ENCODE measurements around the gene FGGY. TPM values are rescaled to one million over a fixed set of nuclear protein-coding genes. Genes with fewer than 3 reads are reported as not detected.

The FGGY gene
- total and polyA plus RNA-seq, 4 donors: 16.0 to 67.0 (median 43.4) TPM

- Histone ChIP-seq H3K4me3 (ENCODE audit: low read depth in 1 of 3, low read length in 3 of 3) (no peak overlapping the region), H3K27me3 (ENCODE audit: control insufficient read depth in 4 of 4, insufficient read depth in 4 of 4, low read length in 3 of 4) (no peaks in the 10 kb centered on the region), H3K36me3 (ENCODE audit: control insufficient read depth in 4 of 4, insufficient read depth in 3 of 4, low read depth in 1 of 4, low read length in 3 of 4) (peaks cover 0 to 11% (median 1%) of the 10 kb centered on the region in 4 donors), H3K9ac (ENCODE audit: low read depth in 1 of 2, low read length in 2 of 2) (no peak overlapping the region), H3K27ac (ENCODE audit: low read depth in 1 of 2, low read length in 2 of 2) (no peak overlapping the region), H3K9me3 (ENCODE audit: control insufficient read depth in 4 of 4, low read length in 3 of 4) (no peaks in the 10 kb centered on the region), H3K4me1 (ENCODE audit: control insufficient read depth in 4 of 4, insufficient read depth in 4 of 4, low read length in 3 of 4) (no peaks in the 10 kb centered on the region)
- TF ChIP-seq REST (IDR thresholded peaks at IDR 0.05) (no peak), HNF4A (conservative IDR thresholded peaks at IDR 0.05) (no peak), YY1 (IDR thresholded peaks at IDR 0.05) (no peak), ZBTB33 (IDR thresholded peaks at IDR 0.05) (no peak), TAF1 (conservative IDR thresholded peaks at IDR 0.05) (no peak), FOXA2 (IDR thresholded peaks at IDR 0.05) (no peak), CTCF (IDR thresholded peaks at IDR 0.05; ENCODE audit: low read depth, low read length, missing input control) (no peak), ATF3 (IDR thresholded peaks at IDR 0.05) (no peak)
- WGBS: 81% methylated on average over 5 of the region's 5 CpGs
- DNase-seq (ENCODE audit: low spot score): no peak
Observed at GRCh38 chr1:59354709-59355337, 57.9 kb downstream of the FGGY start.

GRCh38 chr1:59355361-59355760 is 58.5 kb downstream of the FGGY start:
- Histone ChIP-seq H3K4me3 (ENCODE audit: low read depth in 1 of 3, low read length in 3 of 3) (no peak overlapping the region), H3K27me3 (ENCODE audit: control insufficient read depth in 4 of 4, insufficient read depth in 4 of 4, low read length in 3 of 4) (no peaks in the 10 kb centered on the region), H3K4me1 (ENCODE audit: control insufficient read depth in 4 of 4, insufficient read depth in 4 of 4, low read length in 3 of 4) (no peaks in the 10 kb centered on the region), H3K27ac (ENCODE audit: low read depth in 1 of 2, low read length in 2 of 2) (no peak overlapping the region), H3K36me3 (ENCODE audit: control insufficient read depth in 4 of 4, insufficient read depth in 3 of 4, low read depth in 1 of 4, low read length in 3 of 4) (peaks cover 0 to 7% (median 1%) of the 10 kb centered on the region in 4 donors), H3K9ac (ENCODE audit: low read depth in 1 of 2, low read length in 2 of 2) (no peak overlapping the region), H3K9me3 (ENCODE audit: control insufficient read depth in 4 of 4, low read length in 3 of 4) (no peaks in the 10 kb centered on the region)
- no peak for TF ChIP-seq FOXA2 (IDR thresholded peaks at IDR 0.05)
- no peak for TF ChIP-seq CTCF (IDR thresholded peaks at IDR 0.05; ENCODE audit: low read depth, low read length, missing input control)
- TF ChIP-seq ATF3 (IDR thresholded peaks at IDR 0.05): no peak
- TF ChIP-seq GABPA (IDR thresholded peaks at IDR 0.05 in 1 of 2, conservative IDR thresholded peaks at IDR 0.05 in 1 of 2): no peak
- TF ChIP-seq EGR1 (IDR thresholded peaks at IDR 0.05; ENCODE audit: low read depth in 2 of 2): no peak
- no peak for TF ChIP-seq SP1 (IDR thresholded peaks at IDR 0.05)
- no peak for TF ChIP-seq NR2F2 (IDR thresholded peaks at IDR 0.05)
- TF ChIP-seq RAD21 (IDR thresholded peaks at IDR 0.05): no peak
- TF ChIP-seq FOXA1 (IDR thresholded peaks at IDR 0.05): no peak
- no peak for TF ChIP-seq MAX (IDR thresholded peaks at IDR 0.05)
- TF ChIP-seq YY1 (IDR thresholded peaks at IDR 0.05): no peak
- TF ChIP-seq ZBTB33 (IDR thresholded peaks at IDR 0.05): no peak
- no peak for DNase-seq (ENCODE audit: low spot score)

Measured in liver (tissue), 9 donors.